PC-3 (cell line): ENCODE measurements around the gene FOXRED1. TPM values are rescaled to one million over a fixed set of nuclear protein-coding genes. Genes with fewer than 3 reads are reported as not detected.

Experiments
- ATAC-seq: fragments of 200-7000 bp; cut with Tn5 transposase; 2 replicates; pipeline ENCODE4 v1.9.1; 2020; ENCODE audit warnings: mild to moderate bottlenecking, moderate library complexity
- BruUV-seq: library from RNA; stranded (reverse); fragments of 400-500 nt; replicated peaks from 2 replicates; lab custom pipeline; 2021; lab: Mats Ljungman, UMichigan
- CTCF ChIA-PET: fragments of 300-600 bp; sonication (Branson Sonifier 250); formaldehyde crosslinking; loops from one replicate; lab custom pipeline; 2022; ENCODE audit warnings: antibody characterized with exemption; lab: Charles Lee
- POLR2A ChIA-PET: fragments of 300-600 bp; sonication (Branson Sonifier 250); formaldehyde crosslinking; loops from one replicate; lab custom pipeline; 2022; ENCODE audit warnings: antibody characterized with exemption; ENCODE audit not compliant: unreplicated experiment; lab: Charles Lee
- DNase-seq: peaks from one replicate; pipeline ENCODE4 v3.0.0-alpha.2; 2015
- H2AFZ ChIP-seq: fragments of 300-600 bp; sonication (generic); 2 replicates; pipeline ENCODE4 v1.6.0; 2016; ENCODE audit warnings: antibody characterized with exemption, low read length
- H3F3A ChIP-seq: fragments of 300-600 bp; sonication (generic); one replicate; pipeline ENCODE4 v1.6.0; 2017; ENCODE audit warnings: antibody characterized with exemption, low read length, control low read depth, mild to moderate bottlenecking; ENCODE audit not compliant: unreplicated experiment
- H3K27ac ChIP-seq: fragments of 300-600 bp; sonication (generic); 2 replicates; pipeline ENCODE4 v1.5.1; 2016; ENCODE audit warnings: mild to moderate bottlenecking, low read length
- H3K27me3 ChIP-seq: fragments of 300-600 bp; sonication (generic); 2 replicates; pipeline ENCODE4 v1.6.1; 2016; ENCODE audit warnings: low read length, mixed read lengths
- H3K36me3 ChIP-seq: fragments of 300-600 bp; sonication (generic); 2 replicates; pipeline ENCODE4 v1.6.1; 2016; ENCODE audit warnings: low read depth, mixed run types, low read length, mixed read lengths
- H3K4me1 ChIP-seq: fragments of 300-600 bp; sonication (generic); 2 replicates; pipeline ENCODE4 v1.5.1; 2016; ENCODE audit warnings: low read length; ENCODE audit not compliant: insufficient read depth
- H3K4me2 ChIP-seq: fragments of 300-600 bp; sonication (generic); 2 replicates; pipeline ENCODE4 v1.6.0; 2016; ENCODE audit warnings: low read length
- H3K4me3 ChIP-seq: fragments of 300-600 bp; sonication (generic); 2 replicates; pipeline ENCODE4 v1.5.1; 2016; ENCODE audit warnings: mild to moderate bottlenecking, low read length, mixed read lengths
- H3K79me2 ChIP-seq: fragments of 300-600 bp; sonication (generic); 2 replicates; pipeline ENCODE4 v1.6.1; 2017; ENCODE audit warnings: low read length, mixed read lengths
- H3K9ac ChIP-seq: fragments of 300-600 bp; sonication (generic); 2 replicates; pipeline ENCODE4 v1.6.0; 2016; ENCODE audit warnings: mild to moderate bottlenecking, low read length
- H3K9me2 ChIP-seq: fragments of 300-600 bp; sonication (generic); replicated peaks from 2 replicates; pipeline ENCODE4 v1.6.1; 2016; ENCODE audit warnings: mixed run types, low read length, mixed read lengths
- H3K9me3 ChIP-seq: fragments of 300-600 bp; sonication (generic); 2 replicates; pipeline ENCODE4 v1.6.1; 2016; ENCODE audit warnings: low read length, mixed read lengths
- H4K20me1 ChIP-seq: fragments of 300-600 bp; sonication (generic); 2 replicates; pipeline ENCODE4 v1.6.1; 2016; ENCODE audit warnings: low read length, mixed read lengths
- CTCF ChIP-seq: fragments of 300-600 bp; sonication (generic); conservative IDR thresholded peaks from 2 replicates; pipeline ENCODE4 v1.5.1; 2017; ENCODE audit warnings: antibody characterized with exemption, low read depth, mild to moderate bottlenecking, low read length
- EZH2 ChIP-seq: fragments of 300-600 bp; sonication (generic); IDR thresholded peaks from one replicate; pipeline ENCODE4 v1.6.1; 2017; ENCODE audit warnings: antibody characterized with exemption, mild to moderate bottlenecking, low read length; ENCODE audit not compliant: unreplicated experiment
- EZH2phosphoT487 ChIP-seq: fragments of 300-600 bp; sonication (generic); IDR thresholded peaks from 2 replicates; pipeline ENCODE4 v1.6.1; 2018; ENCODE audit warnings: mild to moderate bottlenecking, antibody characterized with exemption, low read length, borderline replicate concordance
- intact Hi-C: fragments of 100-400 bp; cut with micrococcal nuclease; formaldehyde crosslinking; loops from 2 replicates; pipeline ENCODE4 v1.9.0; 2023
- total RNA-seq: library from RNA; depleted of rRNA; stranded (reverse); fragments of >200 nt; gene quantifications from 2 replicates; pipeline ENCODE4 v1.2.3, GENCODE V29; 2014

Gene FOXRED1
- total RNA-seq, 1 experiment from 2014 or later, result 55.6 TPM

GRCh38 chr11:126263489-126263888 lies 5.5 kb upstream of the FOXRED1 start:
- ATAC-seq (no peak), DNase-seq (no peak)
- H3K4me1 ChIP-seq, result peaks cover 10% of the 10 kb centered on the region
- TF ChIP-seq CTCF (no peak), EZH2 (no peak), EZH2phosphoT487 (no peak)
- H2AFZ ChIP-seq, result no peak overlapping the region
- POLR2A ChIA-PET, result no interaction called here
- no peaks in the 10 kb centered on the region for H3K27me3 ChIP-seq
- no peak overlapping the region for H3K4me3 ChIP-seq
- H3K9me3 ChIP-seq, result no peaks in the 10 kb centered on the region
- no TSS peak for BruUV-seq
- intact Hi-C loops, result no loop called here
- no peak overlapping the region for H3K9ac ChIP-seq
- H4K20me1 ChIP-seq, result peaks cover 5% of the 10 kb centered on the region; the same call in 1 of the 2 replicates
- no peak overlapping the region for H3K4me2 ChIP-seq
- peaks cover 65% of the 10 kb centered on the region for H3K36me3 ChIP-seq
- H3K79me2 ChIP-seq, result peaks cover 30% of the 10 kb centered on the region
- no peak overlapping the region for H3K27ac ChIP-seq
- H3K9me2 ChIP-seq, result no peaks in the 10 kb centered on the region
- H3F3A ChIP-seq, result peaks cover 2% of the 10 kb centered on the region
- CTCF ChIA-PET, result no interaction called here

GRCh38 chr11:126265811-126266210 lies 3.1 kb upstream of the FOXRED1 start:
- peak; percentile 14 for DNase-seq
- BruUV-seq, result no TSS peak
- intact Hi-C loops, result no loop called here
- Histone ChIP-seq H3K27me3 (no peaks in the 10 kb centered on the region), H2AFZ (no peak overlapping the region), H3K9ac (no peak overlapping the region), H3K4me2 (no peak overlapping the region), H3K27ac (no peak overlapping the region), H3F3A (no peaks in the 10 kb centered on the region), H3K9me2 (no peaks in the 10 kb centered on the region), H3K79me2 (peaks cover 50% of the 10 kb centered on the region), H3K4me1 (peaks cover 10% of the 10 kb centered on the region), H3K9me3 (no peaks in the 10 kb centered on the region), H3K36me3 (peaks cover 65% of the 10 kb centered on the region), H4K20me1 (peaks cover 5% of the 10 kb centered on the region; the same call in 1 of the 2 replicates), H3K4me3 (no peak overlapping the region)
- POLR2A ChIA-PET, result interaction anchor here (0.5 kb wide), 1 partner anchor 54 kb away, joined by 4 read pairs; the partner anchor contains the start of gene FAM118B
- no peak for ATAC-seq
- CTCF ChIA-PET, result no interaction called here
- peak; percentile 33; the same call in 1 of the 2 replicates for TF ChIP-seq CTCF
- no peak for TF ChIP-seq EZH2
- no peak for TF ChIP-seq EZH2phosphoT487

- H3K4me2 ChIP-seq, result peak overlapping the region; percentile 96
- no peaks in the 10 kb centered on the region for H3K9me3 ChIP-seq
- H3K4me1 ChIP-seq, result peaks cover 10% of the 10 kb centered on the region
- 0 out of 2 replicates have a peak overlapping the region, but pooled peaks have one; percentile 61 for H3K27ac ChIP-seq
- H3K9ac ChIP-seq, result peak overlapping the region; percentile 97
- H3K9me2 ChIP-seq, result no peaks in the 10 kb centered on the region
- TF ChIP-seq CTCF, result no peak
- TF ChIP-seq EZH2, result no peak
- no peak for TF ChIP-seq EZH2phosphoT487
- no peak overlapping the region for H2AFZ ChIP-seq
- H3K4me3 ChIP-seq, result peak overlapping the region; percentile 96
- POLR2A ChIA-PET, result no interaction called here
- peaks cover 5% of the 10 kb centered on the region; the same call in 1 of the 2 replicates for H4K20me1 ChIP-seq
- CTCF ChIA-PET, result no interaction called here
- ATAC-seq (no peak), DNase-seq (no peak)
- TSS peak; percentile 44 for BruUV-seq
- H3K36me3 ChIP-seq, result peaks cover 55% of the 10 kb centered on the region
- intact Hi-C loops, result loop anchor here (1.0 to 2.0 kb wide), 2 partner anchors 35 to 56 kb away; partner anchors contain the start of genes FAM118B and RPUSD4
- no peaks in the 10 kb centered on the region for H3K27me3 ChIP-seq
- no peaks in the 10 kb centered on the region for H3F3A ChIP-seq
- H3K79me2 ChIP-seq, result peaks cover 58% of the 10 kb centered on the region
These were observed 1.3 kb upstream of the FOXRED1 start for GRCh38 chr11:126267650-126268049.
